Measurements from ENCODE around the gene C2orf76.
"Not testable (repeated sequence)": the region's sequence is repeated elsewhere in the genome, so short reads cannot be mapped to it uniquely, and the experiment has no call there.

C2orf76 gene

DNA sequence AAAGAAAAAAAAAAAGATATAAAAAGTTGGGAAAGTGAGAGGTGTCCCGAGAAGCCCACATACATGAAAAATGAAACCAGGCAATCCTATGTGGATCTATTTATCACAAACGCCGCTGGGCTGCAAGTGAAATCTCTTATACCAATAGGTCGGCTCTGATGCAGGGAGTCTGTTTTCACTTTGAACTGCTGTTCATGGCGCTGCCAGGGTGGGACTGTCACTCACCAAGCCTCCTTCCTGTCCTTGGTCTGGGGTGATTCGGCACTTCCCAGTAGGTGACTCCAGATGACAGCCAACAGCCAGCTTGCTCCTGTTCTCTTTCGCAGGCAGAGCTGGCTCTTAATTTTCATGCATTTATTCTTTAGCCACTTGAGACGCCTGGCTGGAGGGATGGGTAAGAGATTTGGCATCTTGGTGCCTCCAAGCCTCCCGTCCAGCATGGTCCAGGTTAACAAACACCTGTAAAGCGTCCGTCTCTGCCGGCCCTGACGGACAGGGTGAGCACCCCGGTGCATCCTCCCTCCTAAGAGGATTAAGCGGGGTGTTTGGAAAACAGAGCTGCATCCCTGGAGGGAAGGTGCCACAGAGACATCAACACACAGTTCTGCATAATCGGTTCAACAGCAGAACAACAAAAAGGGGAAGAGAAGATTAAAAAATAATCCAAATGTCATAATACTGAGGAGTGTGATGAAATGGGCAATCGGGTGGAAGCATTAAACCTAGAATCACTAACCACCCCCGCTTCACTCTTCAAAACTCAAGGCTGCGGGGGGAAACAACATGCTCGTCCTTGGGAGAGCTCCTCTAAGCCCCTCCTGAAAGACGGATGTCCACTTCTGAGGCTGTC is 84.3 kb downstream of the C2orf76 start:
- Histone ChIP-seq H3K27ac (peak overlapping the region in 1 of 2 donors; percentile 58), H3K4me3 (no peak overlapping the region)
- no peak for DNase-seq (ENCODE audit: low spot score)
- TF ChIP-seq, protein P1, sequence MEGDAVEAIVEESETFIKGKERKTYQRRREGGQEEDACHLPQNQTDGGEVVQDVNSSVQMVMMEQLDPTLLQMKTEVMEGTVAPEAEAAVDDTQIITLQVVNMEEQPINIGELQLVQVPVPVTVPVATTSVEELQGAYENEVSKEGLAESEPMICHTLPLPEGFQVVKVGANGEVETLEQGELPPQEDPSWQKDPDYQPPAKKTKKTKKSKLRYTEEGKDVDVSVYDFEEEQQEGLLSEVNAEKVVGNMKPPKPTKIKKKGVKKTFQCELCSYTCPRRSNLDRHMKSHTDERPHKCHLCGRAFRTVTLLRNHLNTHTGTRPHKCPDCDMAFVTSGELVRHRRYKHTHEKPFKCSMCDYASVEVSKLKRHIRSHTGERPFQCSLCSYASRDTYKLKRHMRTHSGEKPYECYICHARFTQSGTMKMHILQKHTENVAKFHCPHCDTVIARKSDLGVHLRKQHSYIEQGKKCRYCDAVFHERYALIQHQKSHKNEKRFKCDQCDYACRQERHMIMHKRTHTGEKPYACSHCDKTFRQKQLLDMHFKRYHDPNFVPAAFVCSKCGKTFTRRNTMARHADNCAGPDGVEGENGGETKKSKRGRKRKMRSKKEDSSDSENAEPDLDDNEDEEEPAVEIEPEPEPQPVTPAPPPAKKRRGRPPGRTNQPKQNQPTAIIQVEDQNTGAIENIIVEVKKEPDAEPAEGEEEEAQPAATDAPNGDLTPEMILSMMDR (IDR thresholded peaks at IDR 0.05) = no peak

DNA sequence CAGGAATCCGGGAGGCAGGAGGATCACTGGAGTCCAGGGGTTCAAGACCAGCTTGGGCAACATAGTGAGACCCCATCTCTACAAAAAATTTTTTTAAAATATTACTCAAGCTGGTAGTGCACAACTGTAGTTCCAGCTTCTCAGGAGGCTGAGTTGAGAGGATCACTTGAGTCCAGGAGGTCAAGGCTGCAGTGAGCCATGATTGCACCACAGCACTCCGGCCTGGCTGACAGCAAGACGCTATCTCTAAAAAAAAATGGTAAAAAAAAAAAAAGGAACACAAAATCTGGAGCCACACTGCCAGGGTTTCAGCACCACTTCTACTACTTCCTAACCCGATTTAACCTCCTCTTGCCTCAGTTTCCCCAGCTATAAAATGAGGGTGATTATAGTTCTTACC is 86.0 kb downstream of the C2orf76 start:
- Histone ChIP-seq H3K4me3 (no peak overlapping the region), H3K27ac (no peak overlapping the region)
- TF ChIP-seq, protein P1 (IDR thresholded peaks at IDR 0.05) = no peak
- DNase-seq (ENCODE audit: low spot score) = no peak

DNA sequence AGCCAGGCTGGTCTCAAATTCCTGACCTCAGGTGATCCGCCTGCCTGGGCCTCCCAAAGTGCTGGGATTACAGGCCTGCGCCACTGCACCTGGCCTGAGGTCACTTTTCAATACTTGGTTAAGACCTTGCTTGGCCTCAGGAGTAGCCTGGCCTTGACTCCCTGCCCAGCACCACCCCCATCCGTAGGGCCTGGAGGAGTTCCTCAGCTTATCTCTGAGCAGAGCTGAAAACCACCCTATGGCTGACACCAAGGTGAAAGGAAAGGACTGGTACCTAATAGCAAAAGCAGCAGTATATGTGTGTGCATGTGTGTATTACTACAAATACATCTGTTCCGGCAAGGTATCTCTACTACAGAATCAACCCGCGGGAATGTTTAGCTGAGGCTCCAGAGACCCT is 87.0 kb downstream of the C2orf76 start:
- no peak for DNase-seq (ENCODE audit: low spot score)
- TF ChIP-seq, protein P1 (IDR thresholded peaks at IDR 0.05) = no peak
- H3K4me3 ChIP-seq = no peak overlapping the region
- H3K27ac ChIP-seq = no peak overlapping the region

DNA sequence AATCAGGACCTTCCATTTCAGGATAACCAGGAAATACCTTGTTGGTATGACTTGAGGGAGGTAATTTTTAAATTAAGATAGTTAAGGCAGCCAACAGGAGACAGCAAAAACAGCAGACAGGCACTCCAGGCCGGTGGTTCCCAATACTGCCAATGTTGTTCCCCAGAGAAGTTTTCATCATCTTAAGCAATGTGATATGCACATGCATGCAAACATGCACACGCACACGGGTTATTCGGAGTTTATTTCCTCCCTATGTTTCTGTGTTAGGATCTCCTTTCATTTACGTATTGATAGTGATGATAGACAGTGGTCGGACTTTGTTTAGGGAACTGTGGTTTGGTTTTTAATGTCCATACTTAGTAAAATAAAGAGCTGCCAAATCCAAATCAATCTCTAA is 87.7 kb downstream of the C2orf76 start:
- TF ChIP-seq, protein P1 (IDR thresholded peaks at IDR 0.05) = no peak
- no peak overlapping the region for H3K4me3 ChIP-seq
- H3K27ac ChIP-seq = no peak overlapping the region
- no peak for DNase-seq (ENCODE audit: low spot score)

DNA sequence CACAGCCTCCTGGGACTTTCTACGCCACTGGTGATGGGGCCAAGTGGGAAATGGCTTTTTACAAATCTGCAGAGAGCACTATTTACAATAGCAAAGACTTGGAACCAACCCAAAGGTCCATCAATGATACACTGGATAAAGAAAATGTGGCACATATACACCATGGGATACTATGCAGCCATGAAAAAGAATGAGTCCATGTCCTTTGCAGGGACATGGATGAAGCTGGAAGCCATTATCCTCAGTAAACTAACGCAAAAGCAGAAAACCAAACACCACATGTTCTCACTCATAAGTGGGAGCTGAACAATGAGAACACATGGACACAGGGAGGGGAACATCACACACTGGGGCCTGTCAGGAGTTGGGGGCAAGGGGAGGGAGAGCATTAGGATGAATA is 88.2 kb downstream of the C2orf76 start:
- H3K4me3 ChIP-seq; DNase-seq (ENCODE audit: low spot score); H3K27ac ChIP-seq: not testable (repeated sequence)

DNA sequence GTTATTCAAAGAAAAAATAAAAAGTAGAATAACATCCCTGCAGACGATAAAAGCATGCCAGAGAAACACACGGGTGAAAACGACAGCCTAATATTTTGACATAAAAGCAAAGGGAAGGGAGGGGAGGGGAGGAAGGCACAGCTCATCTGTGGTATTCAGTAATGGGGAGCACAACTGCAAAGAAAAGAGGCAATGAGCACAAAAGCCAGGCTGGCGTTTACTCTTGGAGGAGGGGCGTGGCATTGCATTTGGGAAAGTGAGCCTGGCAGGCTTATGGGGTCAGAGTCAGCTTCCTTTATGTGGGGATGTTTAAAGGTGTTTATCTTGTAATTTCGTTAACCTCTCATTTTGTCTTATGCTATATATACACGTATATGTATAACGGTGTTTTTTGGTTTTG is 89.8 kb downstream of the C2orf76 start:
- TF ChIP-seq, protein P1 (IDR thresholded peaks at IDR 0.05) = no peak
- DNase-seq (ENCODE audit: low spot score) = no peak
- no peak overlapping the region for H3K27ac ChIP-seq
- H3K4me3 ChIP-seq = no peak overlapping the region

DNA sequence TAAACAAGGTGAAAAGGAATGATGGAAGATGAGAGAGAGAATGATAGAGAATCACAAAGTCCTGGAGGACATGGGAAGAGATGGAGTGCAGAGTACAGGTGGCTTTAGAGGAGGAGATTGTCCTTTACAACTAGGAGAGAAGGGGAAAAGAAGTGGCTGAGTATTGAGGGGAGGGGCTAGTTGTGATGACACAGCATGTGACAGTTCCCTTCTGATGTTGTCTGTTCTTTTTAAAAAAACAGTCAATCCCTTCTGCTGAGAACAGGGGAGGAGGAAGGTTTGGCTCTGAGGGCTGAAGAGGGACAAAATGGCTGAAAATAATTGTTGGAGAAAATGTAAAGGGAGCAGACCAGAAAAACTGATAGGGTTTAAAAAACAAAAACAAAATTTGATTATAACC is 99.0 kb downstream of the C2orf76 start:
- TF ChIP-seq, protein P1 (IDR thresholded peaks at IDR 0.05) = no peak
- H3K4me3 ChIP-seq = no peak overlapping the region
- H3K27ac ChIP-seq = no peak overlapping the region
- DNase-seq (ENCODE audit: low spot score) = no peak

Measured in coronary artery (tissue), 2 donors.